ENCODE results near the gene FAM83E. TPM values are rescaled to one million over a fixed set of nuclear protein-coding genes. Genes with fewer than 3 reads are reported as not detected.

FAM83E gene
- total RNA-seq, 1 experiment from 2014 or later, result 8.8 TPM

DNA sequence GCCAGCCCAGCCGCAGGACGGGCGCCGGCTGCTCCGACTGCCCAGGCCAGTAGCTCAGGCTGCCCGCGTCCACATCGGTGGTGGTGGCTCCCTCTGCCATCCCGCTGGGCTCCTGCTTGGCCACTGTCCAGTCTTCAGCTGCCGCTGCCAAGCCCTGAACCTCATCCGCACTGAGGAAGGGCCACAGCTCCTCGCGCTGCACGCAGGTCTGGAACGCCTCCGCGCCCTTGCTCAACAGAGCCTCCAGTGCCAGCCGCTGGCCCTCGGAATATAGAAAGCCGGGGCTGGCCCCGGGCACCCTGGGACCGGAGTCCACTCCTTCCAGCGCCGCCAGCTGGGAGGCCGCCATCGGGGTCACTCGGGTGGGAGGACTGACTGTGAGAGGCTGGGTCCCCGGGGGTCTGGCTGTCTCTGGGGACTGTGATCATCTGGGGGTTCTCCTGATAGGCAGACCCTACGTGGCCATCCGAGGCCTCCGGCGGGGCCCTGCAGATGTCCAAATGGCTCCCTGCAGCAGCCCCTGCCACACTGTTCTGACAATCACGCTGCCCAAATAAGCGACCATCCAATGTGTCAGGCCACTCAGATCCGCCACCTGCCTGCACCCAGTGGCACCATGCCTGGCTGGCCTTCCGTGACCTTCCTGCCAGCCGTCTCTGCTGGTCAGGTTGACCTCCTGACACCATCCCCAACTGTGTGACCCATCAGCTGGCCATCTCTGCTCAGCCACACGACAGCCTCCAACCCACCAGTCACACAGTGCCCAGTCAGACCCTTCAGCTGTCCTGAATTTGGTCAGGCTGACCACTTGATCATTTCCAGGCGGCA, 1.6 kb downstream of the FAM83E start:
- Mint-ChIP-seq H3K4me1 (peaks cover 46% of the 10 kb centered on the region), H3K9me3 (no peaks in the 10 kb centered on the region), H3K27me3 (ENCODE audit: low read depth) (no peaks in the 10 kb centered on the region), H3K4me3 (no peak overlapping the region), H3K36me3 (peaks cover 33% of the 10 kb centered on the region), H3K27ac (peak overlapping the region; percentile 96)
- ATAC-seq, result no peak
- TF ChIP-seq, protein P1, sequence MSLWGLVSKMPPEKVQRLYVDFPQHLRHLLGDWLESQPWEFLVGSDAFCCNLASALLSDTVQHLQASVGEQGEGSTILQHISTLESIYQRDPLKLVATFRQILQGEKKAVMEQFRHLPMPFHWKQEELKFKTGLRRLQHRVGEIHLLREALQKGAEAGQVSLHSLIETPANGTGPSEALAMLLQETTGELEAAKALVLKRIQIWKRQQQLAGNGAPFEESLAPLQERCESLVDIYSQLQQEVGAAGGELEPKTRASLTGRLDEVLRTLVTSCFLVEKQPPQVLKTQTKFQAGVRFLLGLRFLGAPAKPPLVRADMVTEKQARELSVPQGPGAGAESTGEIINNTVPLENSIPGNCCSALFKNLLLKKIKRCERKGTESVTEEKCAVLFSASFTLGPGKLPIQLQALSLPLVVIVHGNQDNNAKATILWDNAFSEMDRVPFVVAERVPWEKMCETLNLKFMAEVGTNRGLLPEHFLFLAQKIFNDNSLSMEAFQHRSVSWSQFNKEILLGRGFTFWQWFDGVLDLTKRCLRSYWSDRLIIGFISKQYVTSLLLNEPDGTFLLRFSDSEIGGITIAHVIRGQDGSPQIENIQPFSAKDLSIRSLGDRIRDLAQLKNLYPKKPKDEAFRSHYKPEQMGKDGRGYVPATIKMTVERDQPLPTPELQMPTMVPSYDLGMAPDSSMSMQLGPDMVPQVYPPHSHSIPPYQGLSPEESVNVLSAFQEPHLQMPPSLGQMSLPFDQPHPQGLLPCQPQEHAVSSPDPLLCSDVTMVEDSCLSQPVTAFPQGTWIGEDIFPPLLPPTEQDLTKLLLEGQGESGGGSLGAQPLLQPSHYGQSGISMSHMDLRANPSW (CRISPR knock-in tag; conservative IDR thresholded peaks at IDR 0.05; ENCODE audit: low read depth), result no peak
- TF ChIP-seq NFATC4 (CRISPR knock-in tag; IDR thresholded peaks at IDR 0.05) (0 out of 2 replicates have a peak, but pooled peaks have one; percentile 8), ZNF671 (CRISPR knock-in tag; IDR thresholded peaks at IDR 0.05) (0 out of 2 replicates have a peak, but pooled peaks have one; percentile 32)
- ChIA-PET CTCF (interaction anchor here (1.1 to 1.7 kb wide), 2 partner anchors 17 to 123 kb away, joined by 4 read pairs; no protein-coding TSS in a partner anchor), POLR2A (interaction anchor here (1.0 to 2.5 kb wide), 3 partner anchors 11 to 17 kb away, joined by 4 to 16 read pairs (median 4); no protein-coding TSS in a partner anchor)
- DNase-seq (ENCODE audit: low spot score), result no peak

DNA sequence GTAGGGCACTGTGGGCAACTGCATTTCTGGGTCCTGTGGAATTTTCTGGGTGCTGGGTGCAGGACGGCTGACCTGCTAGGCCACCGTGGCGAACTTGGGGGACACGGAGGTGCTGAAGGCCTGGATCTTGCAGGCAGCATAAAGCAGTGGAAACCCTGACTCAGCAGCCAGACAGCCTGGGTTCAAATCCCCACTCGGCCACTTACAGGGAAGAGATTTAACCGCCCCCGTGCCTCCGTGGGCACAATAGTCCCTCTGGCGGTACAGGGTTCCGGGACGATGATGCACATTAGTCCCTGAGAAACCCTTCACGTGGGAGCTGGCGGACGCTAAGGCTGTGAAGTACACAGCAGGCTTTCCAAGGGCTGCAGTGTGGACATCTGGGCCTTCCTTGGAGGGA, 3.0 kb downstream of the FAM83E start:
- POLR2A ChIA-PET, result no interaction called here
- TF ChIP-seq ZBTB21 (CRISPR knock-in tag; IDR thresholded peaks at IDR 0.05; ENCODE audit: borderline replicate concordance) (no peak), ZNF263 (CRISPR knock-in tag; IDR thresholded peaks at IDR 0.05; ENCODE audit: low read depth) (no peak), ZNF138 (CRISPR knock-in tag; conservative IDR thresholded peaks at IDR 0.05) (no peak), RORB (CRISPR knock-in tag; IDR thresholded peaks at IDR 0.05) (no peak), ATF1 (CRISPR knock-in tag; IDR thresholded peaks at IDR 0.05) (no peak), RELA (CRISPR knock-in tag; IDR thresholded peaks at IDR 0.05; ENCODE audit: borderline replicate concordance) (no peak), GTF2I (CRISPR knock-in tag; conservative IDR thresholded peaks at IDR 0.05) (no peak), MXD4 (CRISPR knock-in tag; IDR thresholded peaks at IDR 0.05; ENCODE audit: borderline replicate concordance) (no peak), IRF2 (CRISPR knock-in tag; IDR thresholded peaks at IDR 0.05; ENCODE audit: borderline replicate concordance, low read depth) (no peak), CREB1 (CRISPR knock-in tag; IDR thresholded peaks at IDR 0.05) (no peak), FOXP1 (CRISPR knock-in tag; IDR thresholded peaks at IDR 0.05; ENCODE audit: borderline replicate concordance) (no peak), ZNF219 (CRISPR knock-in tag; IDR thresholded peaks at IDR 0.05; ENCODE audit: borderline replicate concordance) (no peak), KAT7 (CRISPR knock-in tag; IDR thresholded peaks at IDR 0.05; ENCODE audit: borderline replicate concordance) (no peak), NFYB (CRISPR knock-in tag; conservative IDR thresholded peaks at IDR 0.05; ENCODE audit: low read depth) (no peak)
- TF ChIP-seq, protein P2, sequence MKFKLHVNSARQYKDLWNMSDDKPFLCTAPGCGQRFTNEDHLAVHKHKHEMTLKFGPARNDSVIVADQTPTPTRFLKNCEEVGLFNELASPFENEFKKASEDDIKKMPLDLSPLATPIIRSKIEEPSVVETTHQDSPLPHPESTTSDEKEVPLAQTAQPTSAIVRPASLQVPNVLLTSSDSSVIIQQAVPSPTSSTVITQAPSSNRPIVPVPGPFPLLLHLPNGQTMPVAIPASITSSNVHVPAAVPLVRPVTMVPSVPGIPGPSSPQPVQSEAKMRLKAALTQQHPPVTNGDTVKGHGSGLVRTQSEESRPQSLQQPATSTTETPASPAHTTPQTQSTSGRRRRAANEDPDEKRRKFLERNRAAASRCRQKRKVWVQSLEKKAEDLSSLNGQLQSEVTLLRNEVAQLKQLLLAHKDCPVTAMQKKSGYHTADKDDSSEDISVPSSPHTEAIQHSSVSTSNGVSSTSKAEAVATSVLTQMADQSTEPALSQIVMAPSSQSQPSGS (CRISPR knock-in tag; IDR thresholded peaks at IDR 0.05; ENCODE audit: borderline replicate concordance, low read depth), result no peak
- TF ChIP-seq, protein P3, sequence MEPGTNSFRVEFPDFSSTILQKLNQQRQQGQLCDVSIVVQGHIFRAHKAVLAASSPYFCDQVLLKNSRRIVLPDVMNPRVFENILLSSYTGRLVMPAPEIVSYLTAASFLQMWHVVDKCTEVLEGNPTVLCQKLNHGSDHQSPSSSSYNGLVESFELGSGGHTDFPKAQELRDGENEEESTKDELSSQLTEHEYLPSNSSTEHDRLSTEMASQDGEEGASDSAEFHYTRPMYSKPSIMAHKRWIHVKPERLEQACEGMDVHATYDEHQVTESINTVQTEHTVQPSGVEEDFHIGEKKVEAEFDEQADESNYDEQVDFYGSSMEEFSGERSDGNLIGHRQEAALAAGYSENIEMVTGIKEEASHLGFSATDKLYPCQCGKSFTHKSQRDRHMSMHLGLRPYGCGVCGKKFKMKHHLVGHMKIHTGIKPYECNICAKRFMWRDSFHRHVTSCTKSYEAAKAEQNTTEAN (CRISPR knock-in tag; IDR thresholded peaks at IDR 0.05), result no peak
- TF ChIP-seq, protein P4, sequence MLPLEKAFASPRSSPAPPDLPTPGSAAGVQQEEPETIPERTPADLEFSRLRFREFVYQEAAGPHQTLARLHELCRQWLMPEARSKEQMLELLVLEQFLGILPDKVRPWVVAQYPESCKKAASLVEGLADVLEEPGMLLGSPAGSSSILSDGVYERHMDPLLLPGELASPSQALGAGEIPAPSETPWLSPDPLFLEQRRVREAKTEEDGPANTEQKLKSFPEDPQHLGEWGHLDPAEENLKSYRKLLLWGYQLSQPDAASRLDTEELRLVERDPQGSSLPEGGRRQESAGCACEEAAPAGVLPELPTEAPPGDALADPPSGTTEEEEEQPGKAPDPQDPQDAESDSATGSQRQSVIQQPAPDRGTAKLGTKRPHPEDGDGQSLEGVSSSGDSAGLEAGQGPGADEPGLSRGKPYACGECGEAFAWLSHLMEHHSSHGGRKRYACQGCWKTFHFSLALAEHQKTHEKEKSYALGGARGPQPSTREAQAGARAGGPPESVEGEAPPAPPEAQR (CRISPR knock-in tag; IDR thresholded peaks at IDR 0.05), result no peak
- TF ChIP-seq, protein P5, sequence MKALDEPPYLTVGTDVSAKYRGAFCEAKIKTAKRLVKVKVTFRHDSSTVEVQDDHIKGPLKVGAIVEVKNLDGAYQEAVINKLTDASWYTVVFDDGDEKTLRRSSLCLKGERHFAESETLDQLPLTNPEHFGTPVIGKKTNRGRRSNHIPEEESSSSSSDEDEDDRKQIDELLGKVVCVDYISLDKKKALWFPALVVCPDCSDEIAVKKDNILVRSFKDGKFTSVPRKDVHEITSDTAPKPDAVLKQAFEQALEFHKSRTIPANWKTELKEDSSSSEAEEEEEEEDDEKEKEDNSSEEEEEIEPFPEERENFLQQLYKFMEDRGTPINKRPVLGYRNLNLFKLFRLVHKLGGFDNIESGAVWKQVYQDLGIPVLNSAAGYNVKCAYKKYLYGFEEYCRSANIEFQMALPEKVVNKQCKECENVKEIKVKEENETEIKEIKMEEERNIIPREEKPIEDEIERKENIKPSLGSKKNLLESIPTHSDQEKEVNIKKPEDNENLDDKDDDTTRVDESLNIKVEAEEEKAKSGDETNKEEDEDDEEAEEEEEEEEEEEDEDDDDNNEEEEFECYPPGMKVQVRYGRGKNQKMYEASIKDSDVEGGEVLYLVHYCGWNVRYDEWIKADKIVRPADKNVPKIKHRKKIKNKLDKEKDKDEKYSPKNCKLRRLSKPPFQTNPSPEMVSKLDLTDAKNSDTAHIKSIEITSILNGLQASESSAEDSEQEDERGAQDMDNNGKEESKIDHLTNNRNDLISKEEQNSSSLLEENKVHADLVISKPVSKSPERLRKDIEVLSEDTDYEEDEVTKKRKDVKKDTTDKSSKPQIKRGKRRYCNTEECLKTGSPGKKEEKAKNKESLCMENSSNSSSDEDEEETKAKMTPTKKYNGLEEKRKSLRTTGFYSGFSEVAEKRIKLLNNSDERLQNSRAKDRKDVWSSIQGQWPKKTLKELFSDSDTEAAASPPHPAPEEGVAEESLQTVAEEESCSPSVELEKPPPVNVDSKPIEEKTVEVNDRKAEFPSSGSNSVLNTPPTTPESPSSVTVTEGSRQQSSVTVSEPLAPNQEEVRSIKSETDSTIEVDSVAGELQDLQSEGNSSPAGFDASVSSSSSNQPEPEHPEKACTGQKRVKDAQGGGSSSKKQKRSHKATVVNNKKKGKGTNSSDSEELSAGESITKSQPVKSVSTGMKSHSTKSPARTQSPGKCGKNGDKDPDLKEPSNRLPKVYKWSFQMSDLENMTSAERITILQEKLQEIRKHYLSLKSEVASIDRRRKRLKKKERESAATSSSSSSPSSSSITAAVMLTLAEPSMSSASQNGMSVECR (CRISPR knock-in tag; IDR thresholded peaks at IDR 0.05; ENCODE audit: borderline replicate concordance), result no peak
- Mint-ChIP-seq H3K4me1 (peaks cover 32% of the 10 kb centered on the region), H3K4me3 (no peak overlapping the region), H3K27me3 (ENCODE audit: low read depth) (no peaks in the 10 kb centered on the region), H3K9me3 (no peaks in the 10 kb centered on the region), H3K36me3 (peaks cover 19% of the 10 kb centered on the region), H3K27ac (no peak overlapping the region)
- DNase-seq (ENCODE audit: low spot score), result no peak
- no peak for ATAC-seq
- CTCF ChIA-PET, result interaction anchor here (4.9 kb wide), 1 partner anchor 23 kb away, joined by 68 read pairs; no protein-coding TSS in a partner anchor
